Mesenchymal stem cell (in vitro differentiated cells and primary cell): Measurements from ENCODE around the gene HOXD11.
A peak's percentile ranks its signal among the peaks of the same experiment; 100 is the strongest.

Experiments
- DNase-seq: peaks from one replicate; pipeline ENCODE4 v3.0.0-alpha.2; 2013
- H2AFZ ChIP-seq: one replicate; pipeline ENCODE4 v1.6.1; 2013; ENCODE audit warnings: low read depth, mild to moderate bottlenecking, control low read depth, inconsistent platforms, low read length, moderate library complexity
- H2AK5ac ChIP-seq: 2 replicates; pipeline ENCODE4 v1.6.1; 2013; ENCODE audit warnings: low read length, moderate library complexity, mild to moderate bottlenecking, inconsistent platforms; ENCODE audit not compliant: severe bottlenecking
- H2BK120ac ChIP-seq: one replicate; pipeline ENCODE4 v1.6.1; 2013; ENCODE audit warnings: low read depth, mild to moderate bottlenecking, inconsistent platforms, low read length, moderate library complexity
- H2BK12ac ChIP-seq, 2 experiments: one replicate each; pipeline ENCODE4 v1.6.1; 2013; ENCODE audit warnings: inconsistent platforms in 2 of 2, low read length in 2 of 2, mild to moderate bottlenecking in 2 of 2, moderate library complexity in 2 of 2, control low read depth in 1 of 2
- H2BK15ac ChIP-seq: one replicate; pipeline ENCODE4 v1.6.1; 2013; ENCODE audit warnings: mild to moderate bottlenecking, low read depth, inconsistent platforms; ENCODE audit not compliant: poor library complexity, severe bottlenecking
- H2BK5ac ChIP-seq: 2 replicates; pipeline ENCODE4 v1.6.1; 2013; ENCODE audit warnings: low read depth, mild to moderate bottlenecking, low read length, control low read depth, inconsistent platforms; ENCODE audit not compliant: poor library complexity, severe bottlenecking
- H3K14ac ChIP-seq, 2 experiments: one replicate each; pipeline ENCODE4 v1.6.1; 2013; ENCODE audit warnings: inconsistent platforms in 2 of 2, low read length in 2 of 2, control low read depth in 1 of 2, mild to moderate bottlenecking in 1 of 2, moderate library complexity in 1 of 2
- H3K18ac ChIP-seq, 2 experiments: one replicate each; pipeline ENCODE4 v1.6.1; 2013; ENCODE audit warnings: inconsistent platforms in 2 of 2, low read length in 2 of 2, control low read depth in 1 of 2, low read depth in 1 of 2, mild to moderate bottlenecking in 1 of 2
- H3K23ac ChIP-seq, 2 experiments: one replicate each; pipeline ENCODE4 v1.6.1; 2013; ENCODE audit warnings: inconsistent platforms in 2 of 2, low read length in 2 of 2, mild to moderate bottlenecking in 2 of 2, moderate library complexity in 2 of 2, control low read depth in 1 of 2
- H3K27ac ChIP-seq: 2 replicates; pipeline ENCODE4 v1.5.1; 2013; ENCODE audit warnings: mild to moderate bottlenecking, moderate library complexity, low read length, control low read depth, inconsistent platforms; ENCODE audit not compliant: poor library complexity, severe bottlenecking
- H3K27me3 ChIP-seq, 2 experiments: 2 replicates each; pipeline versions ENCODE4 v1.6.1 to v1.7.0; 2013; ENCODE audit warnings: low read length in 2 of 2, mild to moderate bottlenecking in 2 of 2, moderate library complexity in 2 of 2, control low read depth in 1 of 2, inconsistent platforms in 1 of 2; ENCODE audit not compliant: control insufficient read depth in 1 of 2, insufficient read depth in 1 of 2
- H3K36me3 ChIP-seq, 2 experiments: 2 replicates each; pipeline versions ENCODE4 v1.6.1 to v1.7.0; 2013; ENCODE audit warnings: low read length in 2 of 2, control low read depth in 1 of 2, inconsistent platforms in 1 of 2, low read depth in 1 of 2, mild to moderate bottlenecking in 1 of 2; ENCODE audit not compliant: insufficient read depth in 2 of 2, control insufficient read depth in 1 of 2
- H3K4ac ChIP-seq, 2 experiments: one replicate each; pipeline ENCODE4 v1.6.1; 2013; ENCODE audit warnings: inconsistent platforms in 2 of 2, low read length in 2 of 2, mild to moderate bottlenecking in 2 of 2, moderate library complexity in 2 of 2, control low read depth in 1 of 2, low read depth in 1 of 2
- H3K4me1 ChIP-seq: 2 replicates; pipeline ENCODE4 v1.6.1; 2013; ENCODE audit warnings: low read depth, low read length, control low read depth; ENCODE audit not compliant: control insufficient read depth, insufficient read depth
- H3K4me2 ChIP-seq: 2 replicates; pipeline ENCODE4 v1.6.1; 2013; ENCODE audit warnings: low read length, mild to moderate bottlenecking, inconsistent platforms; ENCODE audit not compliant: poor library complexity, severe bottlenecking
- H3K4me3 ChIP-seq, 2 experiments: 2 replicates each; pipeline versions ENCODE4 v1.5.1 to v1.7.0; 2013; ENCODE audit warnings: low read length in 2 of 2, mild to moderate bottlenecking in 2 of 2, control low read depth in 1 of 2, low read depth in 1 of 2; ENCODE audit not compliant: insufficient read depth in 1 of 2
- H3K79me1 ChIP-seq: replicated peaks from 2 replicates; pipeline ENCODE4 v1.6.1; 2013; ENCODE audit warnings: mild to moderate bottlenecking, control low read depth, low read length, inconsistent platforms; ENCODE audit not compliant: poor library complexity, severe bottlenecking
- H3K9ac ChIP-seq: 2 replicates; pipeline ENCODE4 v1.7.0; 2013; ENCODE audit warnings: mild to moderate bottlenecking, low read length, moderate library complexity
- H3K9me3 ChIP-seq: 2 replicates; pipeline ENCODE4 v1.7.0; 2013; ENCODE audit warnings: mild to moderate bottlenecking, low read length; ENCODE audit not compliant: control insufficient read depth
- H4K8ac ChIP-seq: one replicate; pipeline ENCODE4 v1.6.1; 2013; ENCODE audit warnings: inconsistent platforms, mild to moderate bottlenecking, low read length, moderate library complexity
- H4K91ac ChIP-seq: one replicate; pipeline ENCODE4 v1.6.1; 2013; ENCODE audit warnings: mild to moderate bottlenecking, low read length, inconsistent platforms
- WGBS: methylation state at CpG from one replicate; pipeline ENCODE4 v1.1.7; 2013; ENCODE audit warnings: mixed read lengths; 5-methylcytosine and 5-hydroxymethylcytosine counted together

Gene HOXD11

DNA sequence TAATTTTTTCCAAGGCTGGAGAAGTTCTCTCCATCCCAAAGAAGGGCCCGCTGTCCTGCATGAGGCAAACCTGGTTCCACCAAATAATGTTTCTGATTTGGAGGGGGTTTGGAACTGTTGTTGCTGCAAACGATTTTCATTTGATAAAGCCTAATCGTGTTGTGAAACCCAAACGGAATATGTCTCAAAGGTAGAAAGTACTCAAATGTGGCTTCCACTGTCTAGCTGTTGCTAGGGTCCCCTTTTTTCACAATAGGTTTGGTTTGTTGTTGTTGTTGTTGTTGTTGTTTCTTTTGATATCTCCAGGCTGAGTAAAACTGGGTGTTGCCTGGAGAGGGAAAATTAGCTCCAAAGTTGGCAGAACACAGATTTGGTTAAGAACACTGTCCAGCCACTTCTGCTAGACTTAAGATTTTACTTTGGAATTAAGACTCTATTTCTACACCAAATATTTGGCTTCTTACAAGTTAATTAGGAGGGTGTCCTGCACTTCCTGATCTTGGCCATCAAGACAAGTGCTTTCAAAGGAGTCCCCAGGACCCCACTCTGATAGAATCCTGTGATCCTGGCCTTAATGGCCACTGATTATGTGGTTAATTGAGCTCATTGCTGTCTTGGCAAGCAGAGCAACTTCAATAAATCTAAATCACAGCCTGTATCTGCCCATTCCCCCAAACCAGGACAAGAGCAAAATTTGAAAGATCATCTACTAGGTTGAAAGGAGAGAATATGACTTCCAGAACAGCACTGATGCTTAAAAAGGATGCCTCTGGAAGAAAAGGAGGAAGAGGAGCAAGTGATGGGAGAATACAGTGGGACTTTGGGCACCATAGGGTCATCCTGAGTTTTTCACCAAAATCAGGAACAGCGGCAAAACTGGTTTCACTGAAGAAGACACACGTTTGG, 17.9 kb upstream of the HOXD11 start:
- H2AFZ ChIP-seq = no peak overlapping the region
- no peak overlapping the region for H2BK5ac ChIP-seq
- no peak overlapping the region for H3K27ac ChIP-seq
- H4K91ac ChIP-seq = no peak overlapping the region
- peaks cover 24% of the 10 kb centered on the region for H3K4me1 ChIP-seq
- H3K4ac ChIP-seq = no peak overlapping the region
- no peaks in the 10 kb centered on the region for H3K9me3 ChIP-seq
- H3K4me3 ChIP-seq = no peak overlapping the region
- H2AK5ac ChIP-seq = no peak overlapping the region
- H3K4me2 ChIP-seq = no peak overlapping the region
- no peak overlapping the region for H3K18ac ChIP-seq
- no peaks in the 10 kb centered on the region for H3K36me3 ChIP-seq
- no peak overlapping the region for H2BK15ac ChIP-seq
- H3K79me1 ChIP-seq = no peaks in the 10 kb centered on the region
- H3K27me3 ChIP-seq = peaks cover 91 to 96% of the 10 kb centered on the region in 2 experiments
- no peak overlapping the region for H2BK12ac ChIP-seq
- no peak overlapping the region for H3K14ac ChIP-seq
- H4K8ac ChIP-seq = no peak overlapping the region
- DNase-seq = no peak
- H3K23ac ChIP-seq = no peak overlapping the region
- H3K9ac ChIP-seq = no peak overlapping the region
- H2BK120ac ChIP-seq = no peak overlapping the region
- 24% methylated on average over 6 of the region's 6 CpGs for WGBS

GRCh38 chr2:176089843-176090395, 17.2 kb upstream of the HOXD11 start:
- no peak overlapping the region for H3K4me2 ChIP-seq
- no peak overlapping the region for H3K14ac ChIP-seq
- no peak overlapping the region for H2AFZ ChIP-seq
- no peak overlapping the region for H2AK5ac ChIP-seq
- no peak overlapping the region for H3K4ac ChIP-seq
- no peak overlapping the region for H2BK120ac ChIP-seq
- no peak overlapping the region for H3K27ac ChIP-seq
- no peak overlapping the region for H2BK12ac ChIP-seq
- peaks cover 24% of the 10 kb centered on the region for H3K4me1 ChIP-seq
- H3K9me3 ChIP-seq = peaks cover under 1% of the 10 kb centered on the region
- no peak overlapping the region for H3K18ac ChIP-seq
- no peak overlapping the region for H4K91ac ChIP-seq
- peaks cover 91 to 96% of the 10 kb centered on the region in 2 experiments for H3K27me3 ChIP-seq
- no peak overlapping the region for H4K8ac ChIP-seq
- H3K79me1 ChIP-seq = no peaks in the 10 kb centered on the region
- no peak overlapping the region for H3K4me3 ChIP-seq
- H3K9ac ChIP-seq = no peak overlapping the region
- H2BK15ac ChIP-seq = no peak overlapping the region
- H3K23ac ChIP-seq = no peak overlapping the region
- no peak overlapping the region for H2BK5ac ChIP-seq
- no peak for DNase-seq
- no peaks in the 10 kb centered on the region for H3K36me3 ChIP-seq

DNA sequence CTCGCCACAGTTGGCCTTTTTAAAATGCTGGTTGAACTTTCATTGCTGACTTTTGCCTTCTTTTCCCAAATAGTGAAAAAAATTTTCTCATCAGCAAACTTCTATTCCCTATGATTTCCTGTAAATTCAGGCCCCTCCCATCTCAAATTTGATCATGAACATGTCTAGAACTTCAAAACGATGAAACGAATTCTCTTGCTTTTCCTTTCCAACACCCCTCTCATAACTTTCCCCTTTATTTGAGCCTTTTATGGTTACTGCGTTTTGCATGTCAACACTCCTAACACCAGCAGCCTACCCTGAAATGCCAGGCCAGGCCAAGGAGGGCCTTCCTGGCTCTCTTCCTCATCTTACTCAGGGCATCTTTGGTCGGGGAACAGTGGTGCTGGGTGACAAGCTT, 16.2 kb upstream of the HOXD11 start:
- WGBS = 30% methylated on average over 4 of the region's 5 CpGs
- no peak overlapping the region for H3K14ac ChIP-seq
- H3K4me1 ChIP-seq = peaks cover 21% of the 10 kb centered on the region
- H3K9ac ChIP-seq = no peak overlapping the region
- H4K91ac ChIP-seq = no peak overlapping the region
- H3K4ac ChIP-seq = no peak overlapping the region
- no peak overlapping the region for H2BK15ac ChIP-seq
- no peak overlapping the region for H2BK12ac ChIP-seq
- H3K27ac ChIP-seq = no peak overlapping the region
- H4K8ac ChIP-seq = no peak overlapping the region
- H3K27me3 ChIP-seq = peaks cover 91 to 96% of the 10 kb centered on the region in 2 experiments
- H3K79me1 ChIP-seq = no peaks in the 10 kb centered on the region
- H2AFZ ChIP-seq = no peak overlapping the region
- no peak overlapping the region for H2BK5ac ChIP-seq
- H3K23ac ChIP-seq = no peak overlapping the region
- H3K4me2 ChIP-seq = no peak overlapping the region
- peaks cover 3% of the 10 kb centered on the region for H3K9me3 ChIP-seq
- H3K18ac ChIP-seq = no peak overlapping the region
- H2BK120ac ChIP-seq = no peak overlapping the region
- no peaks in the 10 kb centered on the region for H3K36me3 ChIP-seq
- DNase-seq = no peak
- no peak overlapping the region for H3K4me3 ChIP-seq
- H2AK5ac ChIP-seq = no peak overlapping the region

- Histone ChIP-seq H2BK12ac (no peak overlapping the region), H2BK5ac (no peak overlapping the region), H3K18ac (no peak overlapping the region), H4K8ac (no peak overlapping the region), H2BK120ac (no peak overlapping the region), H2BK15ac (no peak overlapping the region), H3K9ac (no peak overlapping the region), H3K23ac (peak overlapping the region in 1 of 2 experiments; percentile 26), H3K36me3 (no peaks in the 10 kb centered on the region), H3K4me1 (peaks cover 16% of the 10 kb centered on the region), H3K14ac (no peak overlapping the region), H3K27me3 (peaks cover 89 to 96% of the 10 kb centered on the region in 2 experiments), H3K4me3 (no peak overlapping the region), H3K4ac (no peak overlapping the region), H4K91ac (no peak overlapping the region), H3K4me2 (no peak overlapping the region), H2AFZ (no peak overlapping the region), H3K27ac (no peak overlapping the region), H3K9me3 (peaks cover 3% of the 10 kb centered on the region), H2AK5ac (no peak overlapping the region), H3K79me1 (no peaks in the 10 kb centered on the region)
- DNase-seq = no peak
- WGBS = 8% methylated on average over 31 of the region's 31 CpGs
Observed at GRCh38 chr2:176091329-176092258, 15.5 kb upstream of the HOXD11 start.
